Fibroblast of mammary gland (primary cell): Measurements from ENCODE around the gene GRB10.

ENCODE experiments used
- DNase-seq: peaks from one replicate; pipeline ENCODE4 v3.0.0-alpha.2; 2010; ENCODE audit warnings: low read depth
- H3K4me3 ChIP-seq: 2 replicates; pipeline ENCODE4 v1.5.1; 2011; ENCODE audit warnings: low read depth, mild to moderate bottlenecking, low read length, moderate library complexity; ENCODE audit not compliant: control insufficient read depth
- TF ChIP-seq, protein P1 (sequence below): conservative IDR thresholded peaks from 2 replicates; pipeline ENCODE4 v1.5.1; 2011; ENCODE audit warnings: low read depth, low read length, inconsistent platforms; ENCODE audit not compliant: control insufficient read depth, insufficient read depth

GRB10 gene

GRCh38 chr7:50673096-50673495 is 109.6 kb downstream of the GRB10 start:
- TF ChIP-seq, protein P1, sequence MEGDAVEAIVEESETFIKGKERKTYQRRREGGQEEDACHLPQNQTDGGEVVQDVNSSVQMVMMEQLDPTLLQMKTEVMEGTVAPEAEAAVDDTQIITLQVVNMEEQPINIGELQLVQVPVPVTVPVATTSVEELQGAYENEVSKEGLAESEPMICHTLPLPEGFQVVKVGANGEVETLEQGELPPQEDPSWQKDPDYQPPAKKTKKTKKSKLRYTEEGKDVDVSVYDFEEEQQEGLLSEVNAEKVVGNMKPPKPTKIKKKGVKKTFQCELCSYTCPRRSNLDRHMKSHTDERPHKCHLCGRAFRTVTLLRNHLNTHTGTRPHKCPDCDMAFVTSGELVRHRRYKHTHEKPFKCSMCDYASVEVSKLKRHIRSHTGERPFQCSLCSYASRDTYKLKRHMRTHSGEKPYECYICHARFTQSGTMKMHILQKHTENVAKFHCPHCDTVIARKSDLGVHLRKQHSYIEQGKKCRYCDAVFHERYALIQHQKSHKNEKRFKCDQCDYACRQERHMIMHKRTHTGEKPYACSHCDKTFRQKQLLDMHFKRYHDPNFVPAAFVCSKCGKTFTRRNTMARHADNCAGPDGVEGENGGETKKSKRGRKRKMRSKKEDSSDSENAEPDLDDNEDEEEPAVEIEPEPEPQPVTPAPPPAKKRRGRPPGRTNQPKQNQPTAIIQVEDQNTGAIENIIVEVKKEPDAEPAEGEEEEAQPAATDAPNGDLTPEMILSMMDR: no peak
- DNase-seq: no peak
- H3K4me3 ChIP-seq: no peak overlapping the region

DNA sequence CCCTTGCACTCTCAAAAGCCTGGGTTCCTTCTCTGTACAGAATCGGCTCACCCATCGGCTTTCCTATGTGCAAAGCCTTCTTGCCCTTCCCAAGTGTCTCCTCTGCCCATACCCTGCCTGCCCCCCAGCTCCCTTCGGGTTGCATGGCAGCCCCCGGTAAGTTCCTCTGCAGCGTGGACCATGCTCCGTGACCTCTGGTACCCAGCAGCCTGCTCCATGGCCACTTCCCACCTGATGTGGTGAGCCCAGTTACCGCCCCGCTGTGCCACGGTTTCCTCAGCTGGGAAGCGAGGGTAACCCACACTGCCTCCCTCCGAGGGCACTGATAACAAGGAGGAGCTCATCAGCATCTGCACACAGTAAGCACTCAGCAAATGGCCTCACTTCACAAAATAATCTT is 110.7 kb downstream of the GRB10 start:
- DNase-seq: no peak
- no peak overlapping the region for H3K4me3 ChIP-seq
- TF ChIP-seq, protein P1: no peak

GRCh38 chr7:50671386-50671785 is 111.3 kb downstream of the GRB10 start:
- TF ChIP-seq, protein P1: no peak
- no peak for DNase-seq
- H3K4me3 ChIP-seq: no peak overlapping the region

GRCh38 chr7:50669890-50670289 is 112.8 kb downstream of the GRB10 start:
- no peak overlapping the region for H3K4me3 ChIP-seq
- TF ChIP-seq, protein P1: no peak
- DNase-seq: no peak

DNA sequence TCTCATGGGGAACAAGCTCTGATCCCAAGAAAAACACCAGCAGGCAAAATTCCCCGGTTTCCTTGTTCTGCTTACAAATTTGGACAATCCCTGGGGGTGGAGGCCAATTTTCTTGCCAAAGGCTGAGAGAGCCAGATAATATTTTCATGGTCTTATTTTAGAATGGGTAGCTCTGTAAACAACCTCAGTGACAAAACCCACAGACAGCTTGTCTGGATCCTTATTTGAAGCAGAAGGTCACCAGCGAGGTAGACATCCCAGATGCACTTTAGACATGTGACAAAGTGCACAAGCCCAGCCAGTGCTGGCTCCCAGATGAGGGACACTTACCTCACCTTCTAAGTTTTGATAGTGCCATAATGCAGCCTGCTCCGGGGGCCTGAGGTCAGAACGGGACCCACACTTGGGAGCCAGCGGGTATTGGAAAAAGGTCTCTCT is 114.9 kb downstream of the GRB10 start:
- peak; percentile 28 for DNase-seq
- H3K4me3 ChIP-seq: no peak overlapping the region
- TF ChIP-seq, protein P1: no peak

GRCh38 chr7:50667338-50667737 is 115.4 kb downstream of the GRB10 start:
- TF ChIP-seq, protein P1: no peak
- no peak overlapping the region for H3K4me3 ChIP-seq
- peak; percentile 31 for DNase-seq

DNA sequence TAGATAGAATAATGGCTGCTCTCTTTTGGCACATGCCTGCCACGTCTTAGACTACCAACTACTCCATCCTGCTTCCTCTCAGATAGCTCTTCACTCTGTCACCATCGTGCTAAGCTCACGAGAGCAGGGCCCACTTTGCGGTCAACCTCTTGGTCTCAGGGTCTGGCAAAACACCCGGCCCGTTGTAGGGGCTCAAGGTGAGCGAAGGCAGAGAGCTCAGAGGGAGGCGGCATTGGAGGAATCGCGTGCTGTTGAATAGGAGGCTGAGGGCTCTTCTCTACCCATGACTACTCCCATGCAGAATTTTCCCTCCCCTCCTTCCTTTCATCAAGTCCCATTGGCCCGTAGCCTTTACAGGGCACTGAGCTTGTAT is 116.6 kb downstream of the GRB10 start:
- H3K4me3 ChIP-seq: no peak overlapping the region
- no peak for DNase-seq
- TF ChIP-seq, protein P1: no peak
